Measurements from ENCODE around the gene CTSD.

- TF ChIP-seq CTCF (conservative IDR thresholded peaks at IDR 0.05; ENCODE audit: low read depth, low read length) = no peak
- no peak for TF ChIP-seq RAD21 (IDR thresholded peaks at IDR 0.05; ENCODE audit: low read length)
- no peak for TF ChIP-seq RFX5 (IDR thresholded peaks at IDR 0.05; ENCODE audit: low read depth, low read length)
- TF ChIP-seq POLR2A (IDR thresholded peaks at IDR 0.05; ENCODE audit: low read depth, low read length) = no peak
- TF ChIP-seq MXI1 (IDR thresholded peaks at IDR 0.05; ENCODE audit: borderline replicate concordance, low read depth, low read length) = no peak
- TF ChIP-seq CEBPB (IDR thresholded peaks at IDR 0.05; ENCODE audit: low read depth, low read length) = no peak
- no peak for TF ChIP-seq MAZ (IDR thresholded peaks at IDR 0.05; ENCODE audit: borderline replicate concordance, low read depth, low read length)
- no peak for TF ChIP-seq BHLHE40 (IDR thresholded peaks at IDR 0.05; ENCODE audit: low read depth, low read length)
- no peak for TF ChIP-seq NFE2L2 (IDR thresholded peaks at IDR 0.05; ENCODE audit: low read depth, low read length)
- TF ChIP-seq SMC3 (IDR thresholded peaks at IDR 0.05; ENCODE audit: low read depth, low read length) = no peak
- no peak for TF ChIP-seq USF2 (IDR thresholded peaks at IDR 0.05; ENCODE audit: low read depth, low read length)
- no peak for TF ChIP-seq FOS (IDR thresholded peaks at IDR 0.05; ENCODE audit: low read depth, low read length)
Observed at GRCh38 chr11:1762537-1763302, 1.0 kb downstream of the CTSD start.

Measured in IMR-90 (cell line).